Stimulated activated CD4-positive, alpha-beta T cell treated with anti-CD3 and anti-CD28 coated beads, Interleukin-15, amount 100 ng/mL, for 48 hours (primary cell): Measurements from ENCODE around the gene VPS50.

ENCODE experiments used
- DNase-seq, 2 donors: peaks; one replicate each; pipeline ENCODE4 v3.0.0-alpha.2; 2020; ENCODE audit warnings: low read depth in 2 of 2

Gene VPS50, protein sequence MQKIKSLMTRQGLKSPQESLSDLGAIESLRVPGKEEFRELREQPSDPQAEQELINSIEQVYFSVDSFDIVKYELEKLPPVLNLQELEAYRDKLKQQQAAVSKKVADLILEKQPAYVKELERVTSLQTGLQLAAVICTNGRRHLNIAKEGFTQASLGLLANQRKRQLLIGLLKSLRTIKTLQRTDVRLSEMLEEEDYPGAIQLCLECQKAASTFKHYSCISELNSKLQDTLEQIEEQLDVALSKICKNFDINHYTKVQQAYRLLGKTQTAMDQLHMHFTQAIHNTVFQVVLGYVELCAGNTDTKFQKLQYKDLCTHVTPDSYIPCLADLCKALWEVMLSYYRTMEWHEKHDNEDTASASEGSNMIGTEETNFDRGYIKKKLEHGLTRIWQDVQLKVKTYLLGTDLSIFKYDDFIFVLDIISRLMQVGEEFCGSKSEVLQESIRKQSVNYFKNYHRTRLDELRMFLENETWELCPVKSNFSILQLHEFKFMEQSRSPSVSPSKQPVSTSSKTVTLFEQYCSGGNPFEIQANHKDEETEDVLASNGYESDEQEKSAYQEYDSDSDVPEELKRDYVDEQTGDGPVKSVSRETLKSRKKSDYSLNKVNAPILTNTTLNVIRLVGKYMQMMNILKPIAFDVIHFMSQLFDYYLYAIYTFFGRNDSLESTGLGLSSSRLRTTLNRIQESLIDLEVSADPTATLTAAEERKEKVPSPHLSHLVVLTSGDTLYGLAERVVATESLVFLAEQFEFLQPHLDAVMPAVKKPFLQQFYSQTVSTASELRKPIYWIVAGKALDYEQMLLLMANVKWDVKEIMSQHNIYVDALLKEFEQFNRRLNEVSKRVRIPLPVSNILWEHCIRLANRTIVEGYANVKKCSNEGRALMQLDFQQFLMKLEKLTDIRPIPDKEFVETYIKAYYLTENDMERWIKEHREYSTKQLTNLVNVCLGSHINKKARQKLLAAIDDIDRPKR

DNA sequence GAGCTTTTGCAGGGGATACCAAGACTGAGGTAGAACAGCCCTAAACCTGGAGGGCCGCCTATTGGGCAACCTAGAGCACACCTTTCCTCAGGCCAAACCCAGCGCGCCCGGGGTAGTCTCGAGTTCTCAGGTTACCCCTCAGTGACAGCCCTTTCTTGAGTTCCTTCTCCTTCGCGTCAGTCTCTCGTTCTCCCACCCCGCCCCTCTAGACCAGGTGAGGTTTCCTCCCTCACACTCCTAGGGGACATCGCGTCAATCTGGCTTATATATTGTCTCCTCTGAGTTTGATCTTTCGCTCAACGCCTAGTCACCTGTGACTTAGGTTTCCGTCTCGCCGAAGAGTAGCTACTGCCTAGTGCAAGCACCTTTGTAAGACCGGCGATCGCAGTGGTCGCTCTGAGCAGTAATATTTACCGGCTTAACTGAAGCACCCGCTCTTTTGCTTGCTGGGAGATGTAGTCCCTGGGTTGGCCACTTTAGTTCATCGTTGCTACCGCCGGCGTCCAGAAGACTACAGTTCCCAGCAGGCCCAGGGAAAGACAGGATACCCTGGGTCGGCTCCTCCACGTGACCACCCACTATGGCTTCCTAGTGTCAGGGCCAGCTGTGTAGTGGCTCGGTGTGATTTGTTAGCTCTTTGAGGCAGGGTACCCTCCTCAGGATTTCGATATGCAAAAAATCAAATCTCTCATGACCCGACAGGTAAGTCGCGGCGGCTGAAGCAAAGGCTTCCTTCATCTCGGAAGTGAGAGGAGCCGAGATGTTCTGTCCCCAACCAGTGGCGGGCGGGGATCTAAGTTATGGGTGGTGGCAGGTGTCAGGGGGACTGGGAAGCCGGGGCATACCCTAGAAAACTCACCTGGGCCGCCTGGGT, at the start of gene VPS50:
Gene VPS50, plus strand, starts transcription at position 568 of the 874 bp plus-strand sequence. Its CDS starts 102 bp downstream, at position 670.
- peak; percentile 81 to 85 for DNase-seq

DNA sequence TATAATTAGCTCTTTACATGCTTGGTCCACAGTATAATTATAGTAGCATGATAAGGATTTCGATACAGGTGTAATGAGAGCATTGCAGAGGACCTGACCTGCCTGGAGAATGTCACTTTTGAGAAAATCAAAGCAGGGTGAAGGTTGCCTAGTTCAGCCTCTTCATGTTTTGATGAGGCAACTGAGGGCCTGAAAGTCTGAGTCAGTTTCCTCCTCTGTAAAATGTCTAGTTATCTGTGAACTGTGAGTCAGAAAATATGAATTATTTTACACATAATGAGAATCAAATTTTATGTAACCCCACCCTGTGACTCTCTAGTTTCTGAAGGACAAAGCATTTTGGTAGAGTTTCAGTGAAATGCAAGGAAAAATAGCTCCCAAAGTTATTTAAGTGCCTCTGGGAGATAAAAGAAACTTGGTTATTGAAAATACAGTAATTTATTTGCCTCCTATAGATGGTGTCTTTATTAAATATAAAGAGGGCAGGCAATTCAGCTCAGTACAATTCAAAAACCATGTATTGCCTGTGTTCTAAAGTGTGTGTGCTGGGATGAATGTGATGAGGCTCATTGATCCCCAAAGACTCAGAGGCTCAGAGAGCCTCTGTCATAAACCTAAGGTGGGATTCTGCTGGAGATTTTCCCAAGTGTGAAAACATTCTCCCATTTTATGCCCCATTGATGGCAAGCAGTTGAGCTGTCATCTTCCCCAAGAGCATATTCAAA, 46.7 kb upstream of the VPS50 start:
- DNase-seq: no peak

DNA sequence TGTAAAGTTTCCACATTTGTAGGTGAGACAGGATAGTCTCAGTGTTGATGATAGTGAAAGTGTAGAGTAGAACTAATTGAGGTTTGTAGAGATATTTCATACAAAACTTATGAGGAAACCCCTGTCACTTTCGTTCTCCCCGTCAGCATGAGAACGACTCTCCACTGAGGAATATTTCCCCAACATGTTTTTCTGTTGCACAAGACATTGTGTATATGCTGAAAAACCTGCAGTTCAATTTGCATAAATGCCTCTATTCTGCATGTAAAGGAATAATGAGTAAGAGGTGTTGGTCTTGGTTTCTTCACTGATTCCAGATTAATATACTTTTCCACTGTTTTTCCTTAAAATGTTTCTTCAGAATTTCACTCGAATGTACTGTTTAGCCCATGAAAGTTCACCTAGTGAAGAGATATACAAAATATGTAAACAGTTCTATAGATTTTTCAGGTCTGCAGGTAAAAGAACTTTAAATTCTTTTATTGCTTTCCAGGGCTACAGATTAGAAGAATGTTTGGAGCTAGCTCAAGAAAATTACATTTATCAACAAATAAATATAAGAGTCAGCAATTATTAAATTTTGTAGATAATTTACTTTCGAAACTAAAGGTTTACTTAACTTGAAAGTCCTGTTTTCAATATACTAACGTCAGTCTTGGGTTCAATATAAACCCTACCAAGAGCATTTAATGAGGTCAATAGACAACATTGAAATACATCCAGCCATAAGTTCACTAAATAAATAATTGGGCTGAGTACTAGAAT, 43.1 kb upstream of the VPS50 start:
- no peak for DNase-seq

DNA sequence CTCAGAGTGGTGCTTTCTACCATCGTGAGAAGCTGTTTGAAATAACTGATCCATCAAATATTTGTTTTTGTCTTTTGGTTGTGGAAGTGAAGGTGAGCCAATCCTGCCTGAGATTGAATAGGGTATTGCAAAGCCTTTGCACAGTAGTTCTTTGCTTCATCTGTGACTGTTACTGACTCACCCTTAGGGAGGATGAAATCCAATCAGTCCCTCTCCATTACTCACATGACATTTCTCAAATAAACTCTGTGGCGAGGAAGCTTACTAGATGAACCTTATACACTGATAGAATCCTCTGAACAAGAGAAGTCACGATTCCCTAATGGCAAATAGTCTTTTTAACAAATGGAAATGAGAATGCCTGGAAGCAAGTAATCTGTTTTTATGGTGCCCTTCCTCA, 37.8 kb upstream of the VPS50 start:
- no peak for DNase-seq

DNA sequence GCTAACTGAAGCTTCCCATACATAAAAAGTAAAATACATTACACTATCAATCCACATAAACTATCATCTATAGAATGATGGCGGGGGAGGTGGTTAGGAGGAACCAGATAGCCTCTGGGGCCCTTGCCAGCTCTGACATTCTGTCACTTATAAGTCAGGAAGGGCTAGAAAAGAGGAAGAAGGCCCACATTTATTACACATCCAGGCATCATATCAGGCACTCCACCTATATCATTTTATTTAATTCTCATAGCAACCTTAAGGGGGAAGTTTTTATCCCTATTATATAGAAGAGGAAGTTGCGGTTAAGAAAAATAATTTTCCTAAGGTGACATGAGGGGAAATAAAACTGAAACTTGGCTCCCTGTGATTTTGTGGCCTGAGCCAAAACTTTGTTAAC, 35.8 kb upstream of the VPS50 start:
- no peak for DNase-seq

DNA sequence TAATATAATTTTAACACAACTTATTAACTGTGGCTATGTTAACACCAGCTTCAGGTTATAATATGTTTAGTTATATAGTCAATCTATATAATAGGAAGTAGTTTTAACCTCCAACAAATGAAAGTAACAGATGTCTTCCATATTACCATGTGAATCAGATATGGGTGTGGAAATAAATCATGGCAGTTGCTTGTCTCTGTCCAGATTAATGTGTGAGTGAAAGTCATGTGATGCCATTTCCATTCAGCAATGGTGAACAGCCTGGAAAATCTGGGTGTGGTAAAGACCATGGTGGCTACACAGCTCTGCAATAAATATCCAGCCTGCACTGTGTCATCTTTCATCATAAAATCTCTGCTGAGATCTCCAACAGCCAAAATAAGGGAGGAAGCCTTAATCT, 33.7 kb upstream of the VPS50 start:
- DNase-seq: no peak

DNA sequence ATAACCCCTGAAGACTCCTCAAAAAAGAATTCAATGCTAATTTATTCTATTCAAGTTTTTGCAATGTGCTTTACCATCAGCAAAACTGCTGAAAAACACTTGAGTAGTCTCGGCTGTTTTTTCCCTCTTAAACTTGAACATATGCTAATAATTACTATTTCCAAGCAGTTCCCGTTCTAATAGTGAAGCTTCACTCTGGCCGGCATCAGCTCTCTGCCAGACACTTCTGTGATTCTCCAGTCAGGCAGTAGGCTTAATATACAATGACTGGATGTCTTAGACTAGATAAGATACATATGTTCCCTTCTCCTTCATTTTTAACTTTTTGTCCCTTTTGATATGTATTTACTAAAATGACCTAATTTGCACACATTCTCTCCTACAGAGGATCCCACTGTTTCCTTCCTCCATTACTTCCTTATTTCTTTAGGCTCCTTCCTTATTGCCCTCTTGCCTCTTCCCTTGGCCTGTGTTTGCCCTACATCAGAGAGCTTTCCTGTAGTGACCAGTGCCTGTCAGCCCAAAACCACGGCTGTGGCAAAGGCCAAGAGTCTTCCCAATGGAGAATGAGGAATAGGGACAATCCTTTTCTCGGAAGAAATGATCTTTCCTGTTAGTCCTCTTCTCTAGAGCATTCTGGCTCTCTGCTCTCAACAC, 29.4 kb upstream of the VPS50 start:
- no peak for DNase-seq

DNA sequence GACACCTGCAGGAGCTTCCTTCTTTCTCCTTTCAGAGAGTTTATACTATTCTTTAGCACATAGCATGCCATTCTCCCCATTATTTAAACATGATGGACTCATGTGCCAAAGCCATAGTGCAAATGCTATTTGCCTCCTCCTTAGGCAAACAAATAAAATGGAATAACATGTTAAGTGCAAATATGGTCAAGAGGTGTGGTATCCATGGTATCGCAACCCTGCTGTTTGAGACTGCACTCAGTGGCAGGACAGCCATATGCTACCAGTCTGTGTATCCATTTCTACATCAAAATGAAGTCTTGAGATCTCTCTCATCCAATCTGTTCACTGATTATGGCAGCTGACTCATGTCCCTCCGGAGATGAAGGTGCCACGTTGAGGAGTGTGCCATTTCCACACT, 28.7 kb upstream of the VPS50 start:
- DNase-seq: no peak

DNA sequence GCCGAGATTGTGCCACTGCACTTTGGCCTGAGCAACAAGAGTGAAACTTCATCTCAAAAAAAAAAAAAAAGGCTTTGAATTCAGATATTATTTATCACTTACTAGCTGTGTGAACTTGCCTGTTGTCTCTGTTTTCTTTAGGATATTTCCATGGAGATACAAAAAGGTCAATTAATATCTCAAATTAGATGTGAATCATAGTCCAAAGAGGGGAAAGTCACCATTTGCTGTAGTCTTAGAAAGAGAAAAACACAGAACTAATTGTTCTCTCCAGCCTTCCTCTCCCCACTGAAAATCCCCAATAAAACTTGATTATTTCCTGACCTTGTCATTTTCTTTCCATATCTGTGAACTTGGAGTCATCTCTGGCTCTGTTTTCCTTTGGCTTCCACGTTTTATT, 27.1 kb upstream of the VPS50 start:
- no peak for DNase-seq

DNA sequence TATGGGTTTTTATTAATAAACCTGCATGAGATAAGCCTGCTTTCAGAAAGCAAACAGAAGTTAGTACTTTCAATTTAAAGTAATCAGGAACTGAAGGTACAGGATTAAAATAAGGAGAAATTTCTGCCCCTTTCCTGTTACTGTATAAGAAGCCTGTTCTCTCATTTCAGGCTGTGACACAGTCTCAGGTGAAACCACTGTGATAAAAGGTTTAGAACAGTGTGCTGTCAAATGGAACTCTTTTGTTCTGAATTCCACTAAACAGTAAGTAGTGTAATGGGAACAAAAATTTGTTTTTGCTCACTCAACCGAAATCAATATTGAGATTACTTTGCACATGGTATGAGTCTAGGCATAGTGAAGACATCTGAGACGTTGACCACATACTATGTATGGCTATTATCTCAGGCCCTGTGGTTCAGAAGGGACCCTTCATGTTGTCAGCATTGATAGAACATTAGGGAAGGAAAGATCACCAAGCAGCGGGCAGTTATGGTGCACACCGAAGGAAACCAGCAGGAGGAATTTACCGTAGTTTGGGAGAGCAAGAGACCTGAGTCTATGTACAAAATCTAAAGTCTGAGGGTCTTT, 20.8 kb upstream of the VPS50 start:
- DNase-seq: no peak

DNA sequence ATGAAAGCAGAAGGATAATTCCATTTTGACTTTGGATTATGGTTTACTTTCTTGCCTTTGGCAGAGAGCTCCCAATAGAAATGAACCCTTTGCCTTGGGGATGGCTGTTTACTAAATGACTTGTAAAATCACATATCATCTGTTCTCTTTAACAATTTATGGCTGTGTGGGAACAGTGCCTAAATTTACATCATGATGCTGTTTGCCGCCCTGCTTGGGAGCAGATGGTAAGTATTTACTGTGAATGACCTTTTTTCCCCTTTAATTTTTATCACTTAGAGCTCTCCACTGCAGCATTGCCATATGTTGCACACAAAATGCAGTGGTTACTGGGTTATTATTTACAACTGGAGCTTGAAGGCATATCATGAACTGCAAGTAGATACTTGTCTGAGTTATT, 19.3 kb upstream of the VPS50 start:
- no peak for DNase-seq

DNA sequence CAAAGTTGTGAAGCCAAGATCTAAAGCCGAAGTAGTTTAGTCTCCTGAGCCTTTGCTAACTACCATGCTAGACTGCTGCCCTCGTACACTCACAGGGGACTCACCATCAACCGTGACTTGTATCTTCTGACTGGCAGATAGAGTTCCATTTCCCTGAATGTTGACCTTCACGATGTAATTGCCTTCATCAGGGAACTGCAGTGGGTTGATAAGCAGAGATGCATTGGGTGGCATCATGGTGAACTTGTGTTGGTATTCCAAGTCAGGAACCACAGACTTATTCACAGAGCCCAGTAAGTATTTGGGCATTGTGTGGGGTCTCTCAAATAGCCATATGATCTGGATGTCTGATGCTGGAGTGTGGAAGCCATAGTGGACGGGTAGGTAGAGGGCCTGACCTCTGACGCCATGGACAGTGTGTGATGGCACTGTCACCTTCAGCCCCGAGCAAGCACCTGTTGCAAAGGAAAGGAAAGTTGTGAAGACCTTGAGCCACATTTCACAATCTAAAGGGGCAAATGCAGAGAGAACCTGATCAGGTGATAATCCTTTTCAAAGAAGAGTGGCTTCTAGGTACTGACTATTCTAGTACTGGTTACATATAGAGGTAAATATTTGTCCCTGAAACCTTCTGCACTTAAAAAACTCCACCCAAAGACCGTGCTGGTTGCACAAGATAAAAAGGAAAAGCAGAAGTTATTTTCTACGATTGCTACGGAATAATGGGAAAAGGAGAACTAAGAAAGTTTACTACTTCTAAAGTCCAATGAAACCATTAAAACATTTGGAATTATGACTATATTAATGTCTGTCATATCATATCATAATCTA, 13.0 kb upstream of the VPS50 start:
- no peak for DNase-seq

DNA sequence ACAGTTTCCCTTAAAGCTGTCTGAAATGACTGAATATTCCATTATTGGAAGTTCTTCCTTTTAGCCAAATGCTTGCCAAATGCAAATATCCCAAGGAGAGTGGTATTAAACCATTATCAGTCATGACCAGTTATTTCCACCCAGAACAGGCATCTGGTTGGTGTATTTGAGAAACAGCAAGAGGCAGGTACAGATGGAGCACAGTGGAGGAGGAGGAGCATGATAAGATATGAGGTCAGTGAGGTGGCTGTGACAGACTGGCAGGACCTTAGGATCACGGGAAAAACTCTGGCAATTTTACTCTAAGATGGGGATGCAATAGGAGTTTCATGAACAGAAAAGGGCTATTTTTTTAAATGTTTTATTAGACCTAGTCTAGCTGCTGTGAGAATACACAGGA, 12.3 kb upstream of the VPS50 start:
- DNase-seq: no peak

DNA sequence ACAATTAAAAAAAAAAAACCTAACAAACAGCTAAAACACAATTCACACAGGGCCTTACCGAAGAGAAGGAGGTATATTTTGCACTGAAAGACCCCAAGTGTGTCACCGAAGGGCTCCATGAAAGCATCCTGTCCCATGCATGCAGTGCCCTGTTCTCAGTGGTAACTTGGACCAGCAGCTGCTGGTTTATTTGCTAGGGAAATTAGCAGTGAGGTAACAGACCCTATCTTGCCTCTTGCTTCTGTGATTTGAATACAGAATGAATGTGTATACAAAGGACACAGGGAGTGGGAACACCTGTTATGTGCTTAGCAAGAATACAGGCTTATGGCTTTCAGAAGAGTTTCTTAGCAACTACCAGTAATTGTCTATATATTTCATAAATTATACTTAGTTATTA, 5.9 kb upstream of the VPS50 start, which contains the start of gene HEPACAM2:
Gene HEPACAM2, minus strand, starts transcription at position 160 of the 400 bp plus-strand sequence.
- no peak for DNase-seq

DNA sequence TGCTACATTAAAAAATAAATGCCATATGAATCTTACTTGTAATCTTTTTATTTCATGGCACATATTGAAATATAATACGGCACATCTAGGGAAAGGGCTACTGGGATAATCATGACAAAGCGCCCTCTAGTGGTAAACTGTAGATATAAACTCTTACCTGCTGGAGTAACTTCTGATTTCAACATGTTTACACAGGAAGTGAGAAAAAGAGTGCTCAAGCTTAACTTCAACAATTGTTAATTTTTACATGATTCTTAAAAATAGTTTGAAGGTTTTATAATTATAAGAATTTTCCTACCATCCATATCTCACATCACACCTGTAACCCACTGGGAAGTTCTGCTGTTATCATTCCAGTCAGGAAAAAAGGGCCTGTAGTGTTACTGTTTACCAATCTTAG, 3.9 kb upstream of the VPS50 start:
- no peak for DNase-seq

DNA sequence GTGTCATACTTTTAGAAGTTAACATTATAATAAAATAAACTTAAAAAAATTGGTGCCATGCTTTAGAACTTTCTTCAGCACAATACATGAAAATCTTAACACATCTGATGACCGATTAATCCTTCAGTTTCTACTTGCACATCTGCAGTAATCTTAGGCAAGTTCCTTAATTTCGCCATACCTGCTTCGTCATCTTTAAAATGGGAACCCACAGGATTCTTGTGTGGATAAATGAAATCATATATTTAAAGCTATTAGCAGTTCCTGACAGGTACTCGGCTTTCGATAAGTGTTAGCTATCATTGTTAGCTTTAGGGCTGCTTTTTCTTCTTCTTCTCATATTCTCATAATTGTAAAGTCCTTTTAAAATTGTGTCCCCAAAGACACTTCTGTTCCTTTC, 907 bp upstream of the VPS50 start:
- no peak for DNase-seq

DNA sequence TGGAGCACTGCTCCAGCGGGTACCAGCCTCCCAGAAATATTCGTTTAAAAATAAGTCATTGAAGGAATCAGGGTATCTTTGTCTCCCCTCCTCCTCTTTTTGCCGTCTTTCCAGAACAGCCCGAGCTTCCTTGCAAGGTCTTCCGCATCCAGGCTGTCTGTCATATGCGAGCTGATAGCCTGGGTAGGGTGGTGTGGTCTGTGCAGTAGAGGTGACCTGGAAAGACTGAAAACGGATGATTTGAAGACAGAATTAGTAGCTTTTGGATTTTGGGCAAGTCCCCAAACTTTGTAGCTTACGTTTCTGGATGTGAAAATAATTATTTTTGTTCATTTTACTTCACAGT, 480 bp downstream of the VPS50 start:
- no peak for DNase-seq

DNA sequence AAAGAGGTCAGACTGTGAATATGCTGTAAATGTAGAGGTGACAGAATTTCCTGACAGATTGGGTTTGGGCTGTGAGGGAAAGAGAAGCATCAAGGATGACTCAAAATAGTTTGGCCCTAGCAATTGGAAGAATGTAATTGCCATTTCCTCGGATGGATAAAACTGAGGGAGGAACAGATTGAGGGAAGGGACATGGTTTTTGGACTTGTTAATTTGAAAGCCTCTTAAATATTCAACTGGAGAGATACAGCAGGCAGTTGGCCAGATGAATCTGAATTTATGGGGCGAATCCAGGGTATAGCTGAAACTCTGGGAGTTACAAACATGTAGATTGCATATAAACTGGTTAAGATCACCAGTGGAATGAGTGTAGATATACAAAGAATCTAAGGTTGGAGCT, 3.4 kb downstream of the VPS50 start:
- DNase-seq: no peak

DNA sequence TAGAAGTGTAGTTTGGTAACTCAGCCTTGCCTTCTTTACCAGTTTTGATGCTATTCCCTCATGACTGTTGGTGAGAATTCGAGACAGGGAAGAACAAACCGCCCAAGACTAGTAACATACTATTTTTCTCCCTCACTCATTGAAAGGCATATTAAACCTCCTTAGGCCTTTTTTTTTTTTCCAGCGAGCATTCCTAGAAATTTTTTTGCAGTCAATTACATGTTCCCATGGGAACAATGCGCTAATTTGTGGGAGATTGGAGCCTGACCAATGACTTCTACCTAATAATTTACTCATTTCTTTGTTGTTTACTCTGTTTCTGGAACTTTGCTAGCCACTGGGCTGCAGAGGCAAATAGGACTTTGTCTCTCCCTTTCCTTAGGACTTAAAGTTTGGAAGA, 6.0 kb downstream of the VPS50 start:
- DNase-seq: no peak
